Loucy (cell line): ENCODE results near the gene BICD1.

Experiments used
- H2AFZ ChIP-seq: fragments of 200-600 bp; sonication (generic); 2 replicates; pipeline ENCODE4 v1.6.0; 2016; ENCODE audit warnings: antibody characterized with exemption, mild to moderate bottlenecking, low read length, moderate library complexity
- H3F3A ChIP-seq: fragments of 200-600 bp; 2 replicates; pipeline ENCODE4 v1.6.0; 2016; ENCODE audit warnings: antibody characterized with exemption, low read depth, mild to moderate bottlenecking
- H3K27me3 ChIP-seq: fragments of 200-600 bp; sonication (generic); 2 replicates; pipeline ENCODE4 v1.6.1; 2014; ENCODE audit warnings: low read length, mild to moderate bottlenecking; ENCODE audit not compliant: insufficient read depth, poor library complexity, severe bottlenecking
- H3K36me3 ChIP-seq: fragments of 200-600 bp; sonication (generic); 2 replicates; pipeline ENCODE4 v1.6.1; 2016; ENCODE audit warnings: low read length; ENCODE audit not compliant: insufficient read depth
- H3K4me1 ChIP-seq: fragments of 200-600 bp; sonication (generic); 2 replicates; pipeline ENCODE4 v1.5.1; 2014; ENCODE audit warnings: low read length, mild to moderate bottlenecking; ENCODE audit not compliant: insufficient read depth, poor library complexity, severe bottlenecking
- H3K4me2 ChIP-seq: fragments of 200-600 bp; sonication (generic); 2 replicates; pipeline ENCODE4 v1.6.0; 2014; ENCODE audit warnings: antibody characterized with exemption, low read length, low read depth, mild to moderate bottlenecking; ENCODE audit not compliant: poor library complexity, severe bottlenecking
- H3K4me3 ChIP-seq: fragments of 200-600 bp; sonication (generic); 2 replicates; pipeline ENCODE4 v1.5.1; 2014; ENCODE audit warnings: low read length, mild to moderate bottlenecking, mixed read lengths; ENCODE audit not compliant: poor library complexity, severe bottlenecking
- H3K79me2 ChIP-seq: fragments of 200-600 bp; sonication (generic); 2 replicates; pipeline ENCODE4 v1.6.1; 2014; ENCODE audit warnings: low read length; ENCODE audit not compliant: insufficient read depth
- H3K9ac ChIP-seq: fragments of 200-600 bp; sonication (generic); 2 replicates; pipeline ENCODE4 v1.6.0; 2014; ENCODE audit warnings: mild to moderate bottlenecking, low read depth, low read length, moderate library complexity; ENCODE audit not compliant: poor library complexity, severe bottlenecking
- H3K9me2 ChIP-seq: fragments of 200-600 bp; sonication (generic); replicated peaks from 2 replicates; pipeline ENCODE4 v1.6.1; 2016; ENCODE audit warnings: low read depth, low read length, mixed read lengths
- H3K9me3 ChIP-seq: fragments of 200-600 bp; sonication (generic); 2 replicates; pipeline ENCODE4 v1.6.1; 2014; ENCODE audit warnings: mild to moderate bottlenecking, antibody characterized with exemption, low read length, low read depth; ENCODE audit not compliant: insufficient read depth
- H4K20me1 ChIP-seq: fragments of 200-600 bp; sonication (generic); 2 replicates; pipeline ENCODE4 v1.6.0; 2014; ENCODE audit warnings: antibody characterized with exemption, low read length, mild to moderate bottlenecking; ENCODE audit not compliant: insufficient read depth, poor library complexity, severe bottlenecking
- CTCF ChIP-seq: fragments of 200-600 bp; sonication (generic); conservative IDR thresholded peaks from 2 replicates; pipeline ENCODE4 v1.5.1; 2014; ENCODE audit warnings: mild to moderate bottlenecking, antibody characterized with exemption, low read length
- EZH2phosphoT487 ChIP-seq: fragments of 200-600 bp; IDR thresholded peaks from 2 replicates; pipeline ENCODE4 v1.6.1; 2018; ENCODE audit warnings: antibody characterized with exemption, mild to moderate bottlenecking, moderate library complexity, borderline replicate concordance

Gene BICD1

DNA sequence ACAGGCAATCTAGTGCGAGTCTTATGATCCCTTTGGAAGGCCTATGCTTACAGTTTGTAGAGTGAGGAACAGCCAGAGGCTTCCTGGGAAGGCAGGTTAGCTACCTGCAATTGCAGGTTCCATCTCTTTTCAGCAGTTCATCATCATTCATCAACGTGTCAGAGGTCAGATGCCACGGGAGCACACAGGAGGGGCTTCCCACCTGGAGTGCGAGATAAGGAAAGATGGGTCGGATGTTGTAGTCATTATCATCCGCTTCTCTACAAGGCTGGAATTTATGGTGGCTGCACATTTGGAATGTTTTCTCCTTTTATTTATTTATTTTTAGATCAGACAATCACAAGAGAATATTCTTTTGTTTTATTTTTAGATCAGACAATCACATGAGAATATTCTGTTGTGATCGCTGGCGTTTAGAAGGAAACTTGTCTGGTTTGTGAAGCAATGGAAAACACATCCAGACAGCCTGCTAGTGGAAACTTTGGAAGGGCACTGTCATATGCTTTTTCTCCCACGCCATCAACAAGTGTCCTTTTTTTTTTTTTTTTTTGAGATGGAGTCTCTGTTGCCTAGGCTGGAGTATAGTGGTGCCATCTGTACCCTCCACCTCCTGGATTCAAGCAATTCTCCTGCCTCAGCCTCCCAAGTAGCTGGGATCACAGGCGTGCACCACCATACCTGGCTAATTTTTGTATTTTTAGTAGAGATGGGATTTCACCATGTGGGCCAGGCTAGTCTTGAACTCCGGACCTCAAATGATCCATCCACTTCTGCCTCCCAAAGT, 1.9 kb upstream of the BICD1 start:
- no peak overlapping the region for H3K4me2 ChIP-seq
- TF ChIP-seq CTCF = no peak
- no peak for TF ChIP-seq EZH2phosphoT487
- H2AFZ ChIP-seq = 0 out of 2 replicates have a peak overlapping the region, but pooled peaks have one; percentile 29

DNA sequence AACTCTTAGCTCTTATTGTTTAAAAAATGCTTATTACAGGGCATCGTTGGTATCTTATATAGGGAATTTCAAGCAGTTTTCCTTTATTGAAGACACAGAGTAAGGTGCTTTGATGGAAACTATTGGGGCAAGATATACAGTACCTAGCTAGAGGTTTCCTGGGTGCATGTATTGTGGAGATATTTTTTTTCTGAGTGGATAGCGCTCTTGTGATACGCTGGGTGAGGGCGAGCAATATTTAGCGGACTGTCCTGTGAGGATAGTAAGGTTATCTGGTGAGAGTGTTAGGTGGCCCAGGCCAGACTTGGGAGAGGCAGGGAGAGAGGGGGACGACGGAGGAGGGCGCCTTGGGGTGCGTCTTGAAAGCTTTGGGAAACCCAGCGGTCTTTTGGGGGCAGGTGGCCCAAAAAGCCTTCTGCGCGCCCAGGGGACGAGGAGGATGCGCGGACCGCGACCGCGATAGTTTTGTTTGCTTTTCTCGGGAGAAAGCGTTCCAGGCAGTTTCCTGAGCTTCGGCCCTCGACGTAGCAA, 596 bp upstream of the BICD1 start:
- TF ChIP-seq EZH2phosphoT487 = no peak
- no peak for TF ChIP-seq CTCF
- H3K4me3 ChIP-seq = peak overlapping the region; percentile 95
- no peaks in the 10 kb centered on the region for H3K36me3 ChIP-seq
- no peaks in the 10 kb centered on the region for H3K9me2 ChIP-seq
- 0 out of 2 replicates have a peak, but pooled peaks cover 4% of the 10 kb centered on the region for H3F3A ChIP-seq
- H3K4me2 ChIP-seq = peak overlapping the region; percentile 82
- H3K9me3 ChIP-seq = no peaks in the 10 kb centered on the region
- peak overlapping the region; percentile 92 for H2AFZ ChIP-seq
- H4K20me1 ChIP-seq = peaks cover 15% of the 10 kb centered on the region
- H3K27me3 ChIP-seq = no peaks in the 10 kb centered on the region
- H3K4me1 ChIP-seq = peaks cover 29% of the 10 kb centered on the region
- H3K9ac ChIP-seq = peak overlapping the region; percentile 86
- peaks cover 36% of the 10 kb centered on the region for H3K79me2 ChIP-seq

More for the DNA sequence above, 1.9 kb upstream of the BICD1 start:
- peaks cover 23% of the 10 kb centered on the region for H3K4me1 ChIP-seq
- no peak overlapping the region for H3K9ac ChIP-seq
- H3K9me3 ChIP-seq = no peaks in the 10 kb centered on the region
- no peaks in the 10 kb centered on the region for H3K27me3 ChIP-seq
- no peaks in the 10 kb centered on the region for H3K9me2 ChIP-seq
- H3F3A ChIP-seq = 0 out of 2 replicates have a peak, but pooled peaks cover 3% of the 10 kb centered on the region
- peaks cover 8% of the 10 kb centered on the region for H4K20me1 ChIP-seq
- H3K4me3 ChIP-seq = no peak overlapping the region
- H3K36me3 ChIP-seq = no peaks in the 10 kb centered on the region
- H3K79me2 ChIP-seq = peaks cover 28% of the 10 kb centered on the region

- H3K4me1 ChIP-seq = peaks cover 32% of the 10 kb centered on the region
- H4K20me1 ChIP-seq = peaks cover 15% of the 10 kb centered on the region
- 0 out of 2 replicates have a peak, but pooled peaks cover 5% of the 10 kb centered on the region for H3F3A ChIP-seq
- H3K9ac ChIP-seq = peak overlapping the region; percentile 86
- peak overlapping the region; percentile 92 for H2AFZ ChIP-seq
- peak overlapping the region; percentile 82 for H3K4me2 ChIP-seq
- H3K9me2 ChIP-seq = no peaks in the 10 kb centered on the region
- no peak for TF ChIP-seq EZH2phosphoT487
- no peak for TF ChIP-seq CTCF
- peaks cover 45% of the 10 kb centered on the region for H3K79me2 ChIP-seq
- no peaks in the 10 kb centered on the region for H3K9me3 ChIP-seq
- H3K36me3 ChIP-seq = no peaks in the 10 kb centered on the region
- peak overlapping the region; percentile 95 for H3K4me3 ChIP-seq
- H3K27me3 ChIP-seq = no peaks in the 10 kb centered on the region
Observed at GRCh38 chr12:32107359-32108267, 966 bp downstream of the BICD1 start.
